NK-92 treated with Interleukin-12 subunit alpha and Interleukin-12 subunit beta, amount 100 ng/mL, for 24 hours (cell line): ENCODE data around the gene DCAF4.

Experiments
- DNase-seq: peaks from one replicate; lab custom pipeline; 2025; lab: John Stamatoyannopoulos, UW

The DCAF4 gene, protein sequence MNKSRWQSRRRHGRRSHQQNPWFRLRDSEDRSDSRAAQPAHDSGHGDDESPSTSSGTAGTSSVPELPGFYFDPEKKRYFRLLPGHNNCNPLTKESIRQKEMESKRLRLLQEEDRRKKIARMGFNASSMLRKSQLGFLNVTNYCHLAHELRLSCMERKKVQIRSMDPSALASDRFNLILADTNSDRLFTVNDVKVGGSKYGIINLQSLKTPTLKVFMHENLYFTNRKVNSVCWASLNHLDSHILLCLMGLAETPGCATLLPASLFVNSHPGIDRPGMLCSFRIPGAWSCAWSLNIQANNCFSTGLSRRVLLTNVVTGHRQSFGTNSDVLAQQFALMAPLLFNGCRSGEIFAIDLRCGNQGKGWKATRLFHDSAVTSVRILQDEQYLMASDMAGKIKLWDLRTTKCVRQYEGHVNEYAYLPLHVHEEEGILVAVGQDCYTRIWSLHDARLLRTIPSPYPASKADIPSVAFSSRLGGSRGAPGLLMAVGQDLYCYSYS

DNA sequence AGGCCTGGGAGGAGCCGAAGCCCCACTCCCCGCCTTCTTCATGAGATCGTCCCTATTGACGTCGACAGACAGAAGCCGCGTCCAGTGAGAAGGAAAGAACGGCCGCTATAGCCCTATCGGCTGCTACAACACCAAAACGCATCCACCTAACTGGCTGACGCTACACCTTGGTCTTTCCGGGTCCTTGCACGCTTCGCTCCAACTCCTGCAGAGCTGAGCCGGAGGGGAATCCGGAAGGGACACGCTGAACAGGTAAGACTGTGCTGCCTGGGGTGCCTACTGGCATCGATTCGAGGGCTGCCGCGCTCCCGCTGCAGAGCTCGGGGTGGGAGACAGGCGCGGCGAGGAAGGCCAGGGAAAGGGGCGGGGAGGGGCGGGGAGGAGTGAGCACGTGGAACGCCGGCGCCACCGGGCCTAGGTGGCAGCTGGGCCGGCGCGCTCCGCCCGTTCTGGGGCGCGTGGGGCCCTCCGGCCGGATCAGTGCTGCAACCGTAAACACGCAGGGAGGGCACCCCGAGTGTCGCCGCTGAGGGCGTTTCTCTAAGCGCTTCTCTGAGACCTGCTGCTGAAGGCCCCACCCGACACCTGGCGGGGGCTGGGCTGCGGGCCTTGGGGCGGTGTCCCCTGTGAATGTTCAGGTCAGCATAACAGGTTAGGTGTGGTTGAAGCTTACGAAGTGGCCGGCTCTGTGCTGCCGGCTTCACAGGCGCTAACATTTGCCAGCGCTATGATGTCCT, at the start of gene DCAF4:
Gene DCAF4, plus strand, starts transcription at position 173 of the 737 bp plus-strand sequence. CDS start 11,515 bp downstream, outside the sequence.
- peak; percentile 94 for DNase-seq

DNA sequence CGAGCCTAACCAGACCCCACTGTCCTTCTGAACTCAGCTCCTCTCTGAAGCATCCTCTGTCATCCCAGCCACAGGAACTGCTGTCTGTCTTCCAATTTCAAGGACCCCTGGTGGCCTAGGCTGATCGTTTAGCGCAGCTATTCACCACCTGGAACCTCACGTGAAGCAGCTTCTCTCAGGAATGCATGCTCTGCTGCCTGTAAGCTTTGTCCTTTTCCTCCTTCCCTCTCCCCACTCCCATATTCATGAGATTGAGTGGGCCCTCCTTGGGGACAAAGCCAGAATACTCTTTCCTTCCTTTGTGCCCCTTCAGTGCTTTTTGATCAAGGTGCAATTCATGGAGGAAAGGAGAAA, 49.6 kb upstream of the DCAF4 start:
- no peak for DNase-seq

DNA sequence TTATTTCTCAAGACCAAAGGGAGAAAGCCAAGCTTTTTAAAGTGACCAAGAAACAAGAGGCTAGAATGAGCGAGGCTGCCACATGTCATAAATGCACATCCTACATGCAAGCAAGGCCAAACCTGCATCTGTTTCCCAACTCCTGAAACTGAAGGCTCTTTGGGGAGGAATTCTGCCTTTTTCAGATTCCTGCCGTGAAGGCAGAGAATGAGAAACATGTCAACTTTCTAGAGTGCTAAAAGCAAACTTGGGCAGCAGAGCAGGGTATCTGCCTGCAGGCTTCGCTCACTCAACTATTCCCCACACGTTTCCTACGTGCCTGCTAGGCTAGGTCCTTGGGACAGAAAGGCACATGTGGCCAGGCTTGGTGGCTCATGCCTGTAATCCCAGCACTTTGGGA, 47.5 kb upstream of the DCAF4 start:
- no peak for DNase-seq

DNA sequence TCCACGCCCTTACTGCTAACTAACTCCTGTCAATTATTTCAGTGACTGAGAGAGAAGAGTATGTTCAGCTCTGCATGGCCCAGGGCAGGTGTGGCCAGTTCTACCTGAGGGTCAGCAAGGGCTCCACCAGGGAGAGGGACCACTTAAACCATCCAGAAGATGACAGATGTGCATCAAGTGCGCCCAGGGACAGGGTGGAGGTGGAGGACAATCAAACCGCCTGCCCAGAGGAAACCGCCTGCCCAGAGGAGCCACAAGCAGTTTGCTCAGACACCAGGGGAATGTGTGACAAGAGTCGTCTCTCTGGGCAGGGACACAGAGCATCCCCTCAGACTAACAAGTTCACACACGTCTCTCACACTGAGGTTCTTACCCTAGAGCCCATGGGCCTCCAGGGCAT, 46.8 kb upstream of the DCAF4 start:
- no peak for DNase-seq

DNA sequence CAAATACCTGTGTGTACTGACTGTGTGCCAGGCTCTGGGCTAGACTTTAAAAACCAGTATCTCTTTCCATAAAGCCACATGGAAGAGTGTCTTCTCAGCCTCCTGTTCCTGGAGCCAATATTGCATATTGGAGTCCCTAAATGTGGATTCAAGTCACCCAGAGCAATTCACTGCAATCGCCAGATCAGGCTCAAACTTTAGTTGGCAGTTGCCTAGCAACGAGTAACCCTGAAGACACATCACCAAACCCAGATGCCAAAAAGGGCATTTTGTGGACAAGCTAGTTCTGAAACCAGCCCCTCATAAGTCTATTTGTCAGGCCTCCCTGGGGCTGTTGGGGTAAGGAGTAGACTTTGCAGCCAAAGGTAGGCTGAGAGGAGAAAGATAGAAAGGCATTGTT, 46.1 kb upstream of the DCAF4 start:
- DNase-seq = no peak

DNA sequence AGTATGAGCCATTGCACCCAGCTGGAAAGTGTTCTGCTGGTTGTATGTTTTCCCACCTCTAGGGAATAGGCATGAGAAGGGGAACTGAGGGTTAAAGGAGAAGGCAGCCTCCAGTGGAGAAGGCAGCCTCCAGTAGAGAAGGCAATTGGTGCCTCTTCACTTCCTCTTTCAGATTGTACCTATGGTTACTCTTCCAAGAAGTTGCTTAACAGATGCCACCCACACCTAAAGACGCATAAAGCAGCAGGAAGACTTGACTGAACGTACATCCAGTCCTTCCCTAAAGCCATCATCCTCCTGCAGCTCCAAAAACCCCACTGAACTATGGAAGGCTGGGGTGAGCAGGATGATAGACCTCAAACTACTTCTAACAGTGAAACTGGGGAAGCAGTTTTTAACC, 45.4 kb upstream of the DCAF4 start:
- no peak for DNase-seq

DNA sequence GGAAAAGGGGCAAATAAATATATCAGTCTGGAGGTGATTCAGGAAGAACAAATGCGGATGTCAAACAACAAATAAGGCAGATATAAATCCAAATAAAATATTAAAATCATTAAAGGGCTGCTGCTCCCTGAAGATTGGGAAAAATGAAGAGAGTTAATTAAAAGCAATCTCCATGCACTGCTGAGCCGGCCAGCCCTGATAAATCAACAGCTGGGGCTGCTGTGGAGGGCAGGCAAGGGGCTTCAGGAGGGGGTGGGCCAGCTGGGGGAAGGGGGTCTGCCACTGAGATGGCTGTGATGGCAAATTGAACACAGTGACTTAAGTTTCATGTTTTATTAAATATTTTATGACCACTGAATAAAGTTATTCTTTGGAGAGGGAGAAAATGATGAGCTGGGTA, 44.7 kb upstream of the DCAF4 start:
- no peak for DNase-seq

DNA sequence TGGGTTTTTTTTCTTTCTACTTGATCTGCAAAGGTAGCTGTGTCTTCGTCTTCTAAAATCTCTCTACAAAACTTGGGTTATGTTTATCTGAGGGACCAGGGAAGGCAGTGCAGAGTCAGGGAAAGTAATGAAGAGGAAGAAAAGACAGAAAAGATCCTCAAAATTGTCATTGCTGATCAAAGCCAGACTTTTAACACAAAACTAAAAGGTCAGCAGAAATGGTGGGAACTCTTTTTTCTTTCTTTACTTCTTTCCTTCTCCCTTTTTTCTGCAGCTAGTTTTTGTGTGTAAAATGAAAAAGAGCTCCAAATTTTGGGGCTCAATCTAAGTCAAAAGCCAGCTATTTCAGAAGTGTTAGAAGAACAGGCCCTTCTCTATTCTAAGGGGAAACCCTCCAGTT, 44.2 kb upstream of the DCAF4 start:
- DNase-seq = no peak

DNA sequence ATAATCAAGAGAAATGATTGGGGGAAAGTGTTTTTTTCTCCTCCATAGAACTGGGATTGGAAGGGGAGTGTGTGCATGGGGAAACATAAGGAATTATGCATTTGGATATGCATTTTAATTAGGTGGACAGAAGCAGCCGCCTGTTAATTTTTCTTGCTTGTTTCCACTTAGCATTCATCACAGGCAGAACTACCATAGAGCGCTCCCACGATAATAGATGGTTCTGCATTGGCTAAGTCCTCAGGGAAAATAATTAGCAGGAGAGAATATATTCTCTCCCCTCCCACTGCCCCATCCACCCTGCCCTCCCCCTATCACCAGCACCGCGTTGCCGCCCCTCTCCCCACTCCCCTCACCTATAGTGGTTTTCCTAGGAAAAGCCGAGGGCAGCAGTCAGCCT, 43.8 kb upstream of the DCAF4 start:
- no peak for DNase-seq

DNA sequence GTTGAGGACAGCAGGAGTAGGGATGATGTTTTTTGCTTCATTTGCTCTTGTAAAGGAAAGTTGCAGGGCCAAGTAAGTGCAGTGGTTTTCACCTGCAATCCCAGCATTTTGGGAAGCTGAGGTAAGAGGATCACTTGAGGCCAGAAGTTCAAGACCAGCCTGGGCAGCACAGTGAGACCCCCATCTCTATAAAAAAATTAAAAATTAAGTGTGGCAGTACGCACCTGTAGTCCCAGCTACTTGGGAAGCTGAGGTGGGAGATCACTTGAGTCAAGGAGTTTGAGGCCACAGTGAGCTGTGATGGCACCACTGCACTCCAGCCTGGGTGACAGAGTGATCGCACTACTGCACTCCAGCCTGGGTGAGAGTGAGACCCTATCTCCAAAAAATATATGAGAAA, 43.2 kb upstream of the DCAF4 start:
- no peak for DNase-seq

DNA sequence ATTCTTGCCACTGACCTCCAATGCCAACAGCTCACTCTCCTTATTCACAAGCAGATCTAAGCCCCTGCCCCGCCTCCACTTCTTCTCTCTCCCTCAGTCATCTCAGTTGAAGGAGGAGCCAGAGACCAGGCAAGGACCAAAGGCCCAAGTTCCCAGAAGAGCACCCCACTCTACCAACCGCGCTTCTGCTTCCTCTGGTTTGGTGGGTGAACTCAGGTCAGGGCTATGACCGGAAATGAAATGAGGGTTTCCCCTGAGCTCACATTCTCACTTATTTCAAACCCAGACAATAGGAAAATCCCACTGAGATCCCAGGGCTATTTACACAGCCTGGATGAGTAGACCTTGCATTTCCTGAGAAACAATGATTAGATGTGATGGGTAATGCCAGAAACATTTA, 42.3 kb upstream of the DCAF4 start:
- peak; percentile 72 for DNase-seq

DNA sequence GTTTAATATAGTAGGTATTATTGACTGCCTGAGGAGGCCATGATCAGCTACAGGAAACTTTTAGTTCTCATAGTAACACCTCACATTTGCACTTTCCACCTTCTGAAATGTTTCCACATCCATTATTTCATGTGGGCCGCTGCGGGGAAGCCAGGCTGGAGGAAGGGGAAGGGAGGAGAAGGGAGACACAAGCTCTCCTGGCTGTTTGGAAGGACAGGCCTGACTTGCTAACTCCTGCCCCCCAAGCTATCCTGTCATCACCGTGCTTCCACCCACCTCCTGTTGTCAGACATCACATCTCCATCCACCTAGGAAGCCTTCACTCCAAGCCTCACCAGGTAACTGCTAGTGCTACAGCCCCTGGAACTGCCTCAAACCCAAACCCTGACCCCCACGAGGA, 41.9 kb upstream of the DCAF4 start:
- DNase-seq = no peak

DNA sequence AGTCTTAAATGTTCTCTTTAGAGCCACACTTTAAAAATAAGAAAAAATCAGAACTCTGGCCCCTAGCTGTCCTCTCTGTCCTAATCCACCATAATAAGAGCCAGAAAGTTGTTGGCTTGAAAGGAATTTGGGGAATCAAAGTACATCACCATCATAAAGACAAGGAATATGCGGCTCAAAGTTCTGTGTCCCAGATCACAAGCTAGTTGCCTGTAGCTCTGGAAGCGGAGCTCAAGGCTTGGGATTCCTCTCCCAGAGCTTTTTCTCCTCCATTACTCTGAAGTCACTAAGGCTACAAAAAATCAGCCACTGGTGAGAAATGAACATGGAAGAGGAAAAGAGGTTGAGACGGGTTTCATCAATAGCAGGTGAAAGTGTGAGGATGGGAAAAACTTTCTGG, 38.8 kb upstream of the DCAF4 start:
- no peak for DNase-seq

DNA sequence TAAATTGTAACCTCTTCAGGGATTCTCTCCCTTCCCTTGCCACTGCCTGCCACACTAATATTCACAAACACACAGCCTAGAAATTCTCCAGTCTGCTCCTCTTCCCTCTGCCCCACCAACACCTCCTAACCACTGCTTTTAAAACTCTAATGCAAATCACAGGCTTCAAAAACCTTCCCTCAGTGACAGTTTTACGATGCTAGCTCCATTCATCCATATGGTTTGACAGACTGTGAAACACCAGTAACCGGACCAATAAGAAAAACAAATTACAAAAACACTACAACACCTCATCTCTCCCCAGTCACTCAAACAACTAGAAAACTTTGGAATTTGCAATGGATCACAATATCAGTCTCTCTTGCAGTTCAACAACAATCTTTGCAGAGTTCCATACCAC, 38.1 kb upstream of the DCAF4 start:
- no peak for DNase-seq

DNA sequence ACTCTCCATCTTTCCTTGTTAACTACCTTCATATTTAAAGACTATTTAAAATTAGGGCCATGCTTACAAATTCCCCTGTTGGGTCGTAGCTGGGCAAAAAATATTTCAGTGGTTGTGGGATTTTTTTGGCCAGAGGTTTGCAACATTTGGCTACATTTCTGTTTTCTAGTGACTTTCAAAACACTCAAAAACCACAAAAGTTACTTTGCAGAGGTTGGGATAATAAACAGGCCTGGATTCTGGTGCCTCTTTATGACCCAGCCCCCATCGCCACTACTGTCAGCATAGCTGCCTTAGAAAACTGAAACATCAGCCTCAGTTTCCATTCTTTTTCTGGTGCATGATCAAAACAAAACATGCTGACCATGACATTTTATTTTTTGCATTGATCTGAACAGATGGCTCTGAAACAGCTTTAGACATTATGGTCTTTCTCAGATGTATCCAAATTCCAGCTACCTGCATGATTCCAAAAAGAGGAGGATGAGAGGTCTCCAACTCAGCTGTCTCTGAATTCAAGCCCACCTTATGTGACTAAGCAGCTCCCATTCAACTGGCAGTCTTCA, 37.5 kb upstream of the DCAF4 start:
- no peak for DNase-seq

DNA sequence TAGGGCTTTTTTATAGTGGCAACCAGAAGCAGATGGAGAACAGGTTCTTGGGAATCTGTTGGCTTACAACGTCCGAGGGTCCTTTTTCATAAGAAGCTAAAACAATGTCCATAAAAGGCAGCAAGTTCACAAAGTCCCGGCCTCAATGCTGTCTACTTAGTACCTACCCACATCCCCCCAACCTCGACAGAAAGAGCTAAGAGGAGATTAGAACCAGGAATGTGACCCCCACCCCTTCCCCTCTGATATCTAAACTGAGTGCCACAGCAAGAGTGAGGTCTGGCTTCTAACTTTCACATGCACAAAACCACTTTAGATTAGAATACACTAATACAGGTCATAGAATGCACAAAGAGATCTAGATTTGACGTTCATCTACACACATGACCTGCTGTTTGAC, 36.9 kb upstream of the DCAF4 start:
- no peak for DNase-seq

DNA sequence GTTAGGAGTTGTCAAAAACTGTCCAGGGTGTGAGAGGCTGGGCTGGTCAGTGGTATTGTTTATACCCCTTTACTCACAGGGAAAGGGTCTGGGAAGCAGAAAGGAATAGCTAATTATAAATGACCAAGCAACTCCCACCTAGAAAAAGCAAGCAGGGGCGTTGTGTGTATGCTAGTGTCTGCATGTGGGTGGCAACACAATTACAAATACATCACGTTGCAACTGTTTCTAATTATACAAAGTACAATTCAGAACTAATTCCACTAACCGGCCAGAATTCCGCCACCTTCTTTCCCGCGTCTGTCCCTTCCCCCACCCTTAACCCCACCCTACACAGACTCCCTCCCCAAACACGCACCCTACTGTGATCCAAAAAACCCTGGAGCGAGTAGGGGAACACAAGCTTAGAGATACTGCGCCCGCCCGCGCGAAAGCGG, 34.6 kb upstream of the DCAF4 start:
- no peak for DNase-seq

DNA sequence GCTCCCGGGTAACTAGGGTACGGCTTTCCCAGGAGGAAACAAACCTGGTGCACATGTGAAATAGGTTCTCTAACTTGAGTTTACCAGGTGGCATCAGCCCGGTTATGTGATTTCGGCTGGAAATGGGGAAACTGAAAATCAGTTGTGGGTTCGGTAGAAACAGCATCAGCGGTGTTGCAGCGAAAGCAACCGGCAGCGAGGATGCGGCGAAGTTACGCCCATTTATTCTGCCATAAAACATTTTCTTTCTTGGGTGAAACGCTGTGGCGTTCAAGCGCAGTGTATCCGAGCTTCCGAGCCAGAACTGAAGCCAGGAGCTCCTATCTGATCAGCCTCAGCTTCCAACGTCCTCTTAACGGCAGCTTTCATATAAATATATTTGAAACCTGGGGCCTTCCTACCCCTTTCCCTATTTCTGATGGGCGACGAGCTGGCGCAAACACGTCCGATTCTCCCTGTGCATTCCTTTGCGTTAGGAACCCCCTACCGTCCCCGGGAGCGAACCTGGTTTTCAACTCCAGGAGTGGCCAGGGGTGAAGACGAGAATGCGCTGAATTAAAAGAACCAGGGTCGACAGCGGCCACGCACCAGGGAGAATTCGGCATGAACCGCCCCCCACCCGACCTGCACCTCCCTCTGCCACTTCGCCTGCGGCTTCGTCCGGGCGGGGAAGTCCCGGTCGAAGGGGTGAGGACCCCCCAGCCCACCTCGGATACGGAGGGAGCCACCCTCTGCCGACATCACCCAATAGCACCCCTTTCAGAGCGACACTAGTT, 34.0 kb upstream of the DCAF4 start:
- DNase-seq = no peak

DNA sequence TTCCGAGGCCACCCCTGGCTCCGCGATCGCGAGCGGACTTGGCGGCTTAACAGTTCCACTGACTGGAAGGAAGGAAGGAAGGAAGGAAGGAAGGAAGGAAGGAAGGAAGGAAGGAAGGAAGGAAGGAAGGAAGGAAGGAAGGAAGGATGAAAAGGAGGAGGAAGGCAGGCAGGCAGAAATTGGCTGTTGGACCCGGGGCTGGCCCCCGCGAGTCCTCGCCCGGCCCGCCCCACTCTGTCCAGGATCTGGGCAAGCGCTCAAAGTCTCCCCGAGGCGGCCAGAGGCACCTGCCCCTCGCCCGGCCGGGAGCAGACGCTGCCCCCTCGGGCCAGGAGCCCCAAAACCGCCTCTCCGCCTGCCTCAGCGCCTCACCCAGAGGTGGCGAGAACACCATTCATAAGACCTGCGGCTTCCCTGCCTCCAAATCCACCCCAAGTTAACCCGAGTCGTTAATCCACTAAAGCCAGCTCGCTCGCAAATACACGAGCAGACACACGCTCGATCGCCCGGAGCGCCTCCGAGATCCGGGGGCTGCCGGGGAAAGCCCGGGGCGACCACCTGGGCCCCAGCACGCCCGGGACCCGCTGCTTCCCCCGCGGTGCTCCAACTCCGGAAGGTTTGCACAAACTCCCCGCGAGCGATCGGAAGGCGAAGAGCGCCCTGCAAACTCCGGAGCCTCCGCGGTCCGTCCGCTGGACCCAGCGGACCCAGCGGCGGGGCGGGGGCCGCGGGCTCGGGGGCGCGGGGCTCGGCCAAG, 33.2 kb upstream of the DCAF4 start:
- peak; percentile 48 for DNase-seq

DNA sequence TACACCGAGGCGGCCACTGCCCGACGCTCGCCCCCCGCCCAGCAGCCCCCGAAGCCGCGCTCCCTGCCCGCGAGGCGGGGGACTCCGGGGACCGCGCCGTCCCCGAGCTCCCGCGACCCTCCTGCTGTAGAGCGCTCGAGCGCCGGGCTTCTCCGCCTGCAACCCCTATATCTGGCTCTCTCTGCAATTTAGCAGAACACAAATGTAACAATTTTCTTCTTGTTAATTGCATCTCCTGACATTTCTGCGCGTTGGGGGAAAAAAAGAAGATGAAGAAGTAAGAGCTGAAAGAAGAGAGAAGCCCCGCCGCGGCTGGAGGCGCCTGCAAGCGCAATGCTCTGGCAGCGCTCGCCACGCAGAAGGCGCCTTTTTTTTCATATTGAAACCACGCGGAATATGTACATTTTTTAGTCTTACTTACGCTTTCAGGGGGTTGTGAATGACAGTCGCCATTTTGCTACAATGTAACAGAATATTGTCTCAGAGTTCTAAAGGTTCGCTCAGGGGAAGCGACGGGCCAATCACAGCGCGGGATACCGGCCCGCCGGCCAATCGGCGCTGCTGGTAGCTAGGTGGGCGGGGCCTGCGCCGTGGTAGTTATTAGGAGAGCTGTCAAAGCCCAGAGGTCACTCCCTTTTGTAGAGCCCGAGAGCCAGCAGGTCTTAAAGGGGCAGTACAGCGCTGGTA, 32.5 kb upstream of the DCAF4 start, which contains the start of gene DPF3:
Gene DPF3, minus strand, starts transcription at position 466 of the 687 bp plus-strand sequence. Its CDS starts 13 bp downstream, at position 453.
- DNase-seq = peak; percentile 93

DNA sequence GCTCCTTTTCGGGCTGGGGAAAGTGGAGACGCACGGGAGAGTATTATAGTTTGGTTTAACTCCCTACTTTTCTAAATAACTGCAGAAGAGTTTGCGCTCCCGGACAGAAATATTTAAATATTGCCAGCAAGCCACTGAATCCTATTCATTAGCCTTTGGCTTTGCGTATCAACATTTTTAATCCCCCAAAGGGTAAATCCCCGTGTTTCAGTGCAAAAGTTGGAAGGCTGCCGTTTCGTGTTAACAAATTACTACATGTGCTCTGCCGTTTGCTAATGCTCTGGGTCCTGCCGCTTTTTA, 32.0 kb upstream of the DCAF4 start:
- DNase-seq = no peak
